ENCODE measurements around the gene C2CD4D. TPM values are rescaled to one million over a fixed set of nuclear protein-coding genes. Genes with fewer than 3 reads are reported as not detected.

The C2CD4D gene
- total and polyA plus RNA-seq, 2 of the 13 experiments (the other 11 are each of a cell fraction or from before 2014, with no cell fraction given): not detected

DNA sequence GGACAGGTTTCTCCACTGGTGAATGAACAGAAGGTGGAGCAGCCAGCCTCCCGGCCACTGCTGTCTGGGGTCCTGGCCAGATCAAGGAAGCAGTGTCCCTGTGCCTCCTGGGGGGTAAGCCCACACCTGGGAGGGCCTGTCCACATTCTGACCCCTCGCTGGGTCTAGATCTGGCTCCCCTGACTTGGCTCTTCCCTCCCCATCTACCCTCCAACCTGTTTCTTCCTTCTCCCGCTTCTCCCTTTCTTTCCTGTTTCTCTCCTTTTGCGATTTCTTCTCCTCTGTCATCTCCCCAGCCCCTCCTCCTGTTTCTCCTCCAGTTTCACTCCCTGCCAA is 8.4 kb downstream of the C2CD4D start (continued):
- TF ChIP-seq NFE2L1 (CRISPR knock-in tag; IDR thresholded peaks at IDR 0.05; ENCODE audit: borderline replicate concordance) (peak; percentile 61; the same call in 1 of the 2 replicates), RAD21 (CRISPR knock-in tag; IDR thresholded peaks at IDR 0.05) (no peak), SETDB1 (CRISPR knock-in tag; IDR thresholded peaks at IDR 0.05; ENCODE audit: borderline replicate concordance) (no peak), ZNF251 (CRISPR knock-in tag; IDR thresholded peaks at IDR 0.05) (no peak), FOXC1 (CRISPR knock-in tag; IDR thresholded peaks at IDR 0.05; ENCODE audit: borderline replicate concordance) (no peak), PAWR (CRISPR knock-in tag; IDR thresholded peaks at IDR 0.05; ENCODE audit: borderline replicate concordance) (no peak), PHF20 (CRISPR knock-in tag; IDR thresholded peaks at IDR 0.05) (no peak), BHLHE40 (IDR thresholded peaks at IDR 0.05; ENCODE audit: low read length) (no peak), ZNF430 (CRISPR knock-in tag; IDR thresholded peaks at IDR 0.05) (no peak; the same call in 1 of the 2 replicates), CEBPG (CRISPR knock-in tag; IDR thresholded peaks at IDR 0.05) (no peak), MED8 (CRISPR knock-in tag; IDR thresholded peaks at IDR 0.05; ENCODE audit: insufficient replicate concordance) (no peak), ZNF792 (CRISPR knock-in tag; IDR thresholded peaks at IDR 0.05) (no peak), ZNF724P (CRISPR knock-in tag; IDR thresholded peaks at IDR 0.05; ENCODE audit: borderline replicate concordance) (0 out of 2 replicates have a peak, but pooled peaks have one; percentile 56), ZSCAN21 (CRISPR knock-in tag; IDR thresholded peaks at IDR 0.05; ENCODE audit: borderline replicate concordance) (0 out of 2 replicates have a peak, but pooled peaks have one; percentile 11), KDM6A (CRISPR knock-in tag; IDR thresholded peaks at IDR 0.05; ENCODE audit: low read depth) (no peak), ZNF230 (CRISPR knock-in tag; IDR thresholded peaks at IDR 0.05) (no peak), EEA1 (CRISPR knock-in tag; IDR thresholded peaks at IDR 0.05; ENCODE audit: borderline replicate concordance) (no peak), ZNF670 (CRISPR knock-in tag; IDR thresholded peaks at IDR 0.05; ENCODE audit: borderline replicate concordance) (no peak), ZNF775 (CRISPR knock-in tag; IDR thresholded peaks at IDR 0.05; ENCODE audit: borderline replicate concordance) (0 out of 2 replicates have a peak, but pooled peaks have one; percentile 64), GPN1 (CRISPR knock-in tag; IDR thresholded peaks at IDR 0.05; ENCODE audit: borderline replicate concordance) (no peak), EED (CRISPR knock-in tag; IDR thresholded peaks at IDR 0.05) (no peak), DNMT1 (CRISPR knock-in tag; IDR thresholded peaks at IDR 0.05) (no peak), TMF1 (CRISPR knock-in tag; IDR thresholded peaks at IDR 0.05; ENCODE audit: low read depth) (no peak), HDAC1 (CRISPR knock-in tag; IDR thresholded peaks at IDR 0.05) (0 out of 2 replicates have a peak, but pooled peaks have one; percentile 10)
- TF ChIP-seq, protein P1, sequence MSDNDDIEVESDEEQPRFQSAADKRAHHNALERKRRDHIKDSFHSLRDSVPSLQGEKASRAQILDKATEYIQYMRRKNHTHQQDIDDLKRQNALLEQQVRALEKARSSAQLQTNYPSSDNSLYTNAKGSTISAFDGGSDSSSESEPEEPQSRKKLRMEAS (IDR thresholded peaks at IDR 0.05): no peak
- TF ChIP-seq, protein P2, sequence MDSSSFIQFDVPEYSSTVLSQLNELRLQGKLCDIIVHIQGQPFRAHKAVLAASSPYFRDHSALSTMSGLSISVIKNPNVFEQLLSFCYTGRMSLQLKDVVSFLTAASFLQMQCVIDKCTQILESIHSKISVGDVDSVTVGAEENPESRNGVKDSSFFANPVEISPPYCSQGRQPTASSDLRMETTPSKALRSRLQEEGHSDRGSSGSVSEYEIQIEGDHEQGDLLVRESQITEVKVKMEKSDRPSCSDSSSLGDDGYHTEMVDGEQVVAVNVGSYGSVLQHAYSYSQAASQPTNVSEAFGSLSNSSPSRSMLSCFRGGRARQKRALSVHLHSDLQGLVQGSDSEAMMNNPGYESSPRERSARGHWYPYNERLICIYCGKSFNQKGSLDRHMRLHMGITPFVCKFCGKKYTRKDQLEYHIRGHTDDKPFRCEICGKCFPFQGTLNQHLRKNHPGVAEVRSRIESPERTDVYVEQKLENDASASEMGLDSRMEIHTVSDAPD (CRISPR knock-in tag; IDR thresholded peaks at IDR 0.05): no peak
- TF ChIP-seq, protein P3, sequence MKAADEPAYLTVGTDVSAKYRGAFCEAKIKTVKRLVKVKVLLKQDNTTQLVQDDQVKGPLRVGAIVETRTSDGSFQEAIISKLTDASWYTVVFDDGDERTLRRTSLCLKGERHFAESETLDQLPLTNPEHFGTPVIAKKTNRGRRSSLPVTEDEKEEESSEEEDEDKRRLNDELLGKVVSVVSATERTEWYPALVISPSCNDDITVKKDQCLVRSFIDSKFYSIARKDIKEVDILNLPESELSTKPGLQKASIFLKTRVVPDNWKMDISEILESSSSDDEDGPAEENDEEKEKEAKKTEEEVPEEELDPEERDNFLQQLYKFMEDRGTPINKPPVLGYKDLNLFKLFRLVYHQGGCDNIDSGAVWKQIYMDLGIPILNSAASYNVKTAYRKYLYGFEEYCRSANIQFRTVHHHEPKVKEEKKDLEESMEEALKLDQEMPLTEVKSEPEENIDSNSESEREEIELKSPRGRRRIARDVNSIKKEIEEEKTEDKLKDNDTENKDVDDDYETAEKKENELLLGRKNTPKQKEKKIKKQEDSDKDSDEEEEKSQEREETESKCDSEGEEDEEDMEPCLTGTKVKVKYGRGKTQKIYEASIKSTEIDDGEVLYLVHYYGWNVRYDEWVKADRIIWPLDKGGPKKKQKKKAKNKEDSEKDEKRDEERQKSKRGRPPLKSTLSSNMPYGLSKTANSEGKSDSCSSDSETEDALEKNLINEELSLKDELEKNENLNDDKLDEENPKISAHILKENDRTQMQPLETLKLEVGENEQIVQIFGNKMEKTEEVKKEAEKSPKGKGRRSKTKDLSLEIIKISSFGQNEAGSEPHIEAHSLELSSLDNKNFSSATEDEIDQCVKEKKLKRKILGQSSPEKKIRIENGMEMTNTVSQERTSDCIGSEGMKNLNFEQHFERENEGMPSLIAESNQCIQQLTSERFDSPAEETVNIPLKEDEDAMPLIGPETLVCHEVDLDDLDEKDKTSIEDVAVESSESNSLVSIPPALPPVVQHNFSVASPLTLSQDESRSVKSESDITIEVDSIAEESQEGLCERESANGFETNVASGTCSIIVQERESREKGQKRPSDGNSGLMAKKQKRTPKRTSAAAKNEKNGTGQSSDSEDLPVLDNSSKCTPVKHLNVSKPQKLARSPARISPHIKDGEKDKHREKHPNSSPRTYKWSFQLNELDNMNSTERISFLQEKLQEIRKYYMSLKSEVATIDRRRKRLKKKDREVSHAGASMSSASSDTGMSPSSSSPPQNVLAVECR (CRISPR knock-in tag; IDR thresholded peaks at IDR 0.05; ENCODE audit: borderline replicate concordance): 0 out of 2 replicates have a peak, but pooled peaks have one; percentile 29
- TF ChIP-seq, protein P4, sequence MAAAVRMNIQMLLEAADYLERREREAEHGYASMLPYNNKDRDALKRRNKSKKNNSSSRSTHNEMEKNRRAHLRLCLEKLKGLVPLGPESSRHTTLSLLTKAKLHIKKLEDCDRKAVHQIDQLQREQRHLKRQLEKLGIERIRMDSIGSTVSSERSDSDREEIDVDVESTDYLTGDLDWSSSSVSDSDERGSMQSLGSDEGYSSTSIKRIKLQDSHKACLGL (CRISPR knock-in tag; IDR thresholded peaks at IDR 0.05): no peak

Measured in HepG2 (cell line).